HepG2 (cell line): Measurements from ENCODE around the gene TMF1. TPM values are rescaled to one million over a fixed set of nuclear protein-coding genes. Genes with fewer than 3 reads are reported as not detected.
A peak's percentile ranks its signal among the peaks of the same experiment; 100 is the strongest.

Source experiments
- GATA4 ChIP-seq: sonication (generic); IDR thresholded peaks from 2 replicates; pipeline ENCODE4 v1.6.1; 2016; ENCODE audit warnings: antibody characterized with exemption, low read depth, borderline replicate concordance
- HDAC2 ChIP-seq: sonication (generic); formaldehyde crosslinking; IDR thresholded peaks from 2 replicates; pipeline ENCODE4 v1.4.0; 2020; ENCODE audit warnings: missing genetic modification reagents
- KLF13 ChIP-seq: sonication (generic); formaldehyde crosslinking; IDR thresholded peaks from 2 replicates; pipeline ENCODE4 v1.4.0; 2020; ENCODE audit warnings: mild to moderate bottlenecking, missing genetic modification reagents
- MED1 ChIP-seq: sonication (generic); formaldehyde crosslinking; IDR thresholded peaks from 2 replicates; pipeline ENCODE4 v1.4.0; 2020; ENCODE audit warnings: missing genetic modification reagents
- NCOA5 ChIP-seq: sonication (generic); formaldehyde crosslinking; IDR thresholded peaks from 2 replicates; pipeline ENCODE4 v1.4.0; 2020; ENCODE audit warnings: missing genetic modification reagents
- NFE2L1 ChIP-seq: sonication (generic); formaldehyde crosslinking; IDR thresholded peaks from 2 replicates; pipeline ENCODE4 v1.4.0; 2020; ENCODE audit warnings: missing genetic modification reagents, mild to moderate bottlenecking, borderline replicate concordance
- SMARCE1 ChIP-seq: fragments of 450-650 bp; IDR thresholded peaks from 2 replicates; pipeline ENCODE4 v1.6.1; 2017; ENCODE audit warnings: borderline replicate concordance
- ZBTB38 ChIP-seq: sonication (generic); formaldehyde crosslinking; IDR thresholded peaks from 2 replicates; pipeline ENCODE4 v1.5.1; 2020; ENCODE audit warnings: mild to moderate bottlenecking, missing genetic modification reagents
- ZFP37 ChIP-seq: sonication (generic); formaldehyde crosslinking; IDR thresholded peaks from 2 replicates; pipeline ENCODE4 v1.4.0; 2020; ENCODE audit warnings: missing genetic modification reagents, borderline replicate concordance
- ZFP82 ChIP-seq: sonication (generic); formaldehyde crosslinking; IDR thresholded peaks from 2 replicates; pipeline ENCODE4 v1.5.1; 2020; ENCODE audit warnings: mild to moderate bottlenecking, missing genetic modification reagents, borderline replicate concordance
- ZNF510 ChIP-seq: sonication (generic); formaldehyde crosslinking; IDR thresholded peaks from 2 replicates; pipeline ENCODE4 v1.4.0; 2020; ENCODE audit warnings: low read depth, mild to moderate bottlenecking, missing genetic modification reagents
- ZNF737 ChIP-seq: sonication (generic); formaldehyde crosslinking; IDR thresholded peaks from 2 replicates; pipeline ENCODE4 v1.5.0; 2020; ENCODE audit warnings: missing genetic modification reagents, mild to moderate bottlenecking, borderline replicate concordance
- ZNF775 ChIP-seq: sonication (generic); formaldehyde crosslinking; IDR thresholded peaks from 2 replicates; pipeline ENCODE4 v1.4.0; 2020; ENCODE audit warnings: missing genetic modification reagents, mild to moderate bottlenecking, moderate library complexity, borderline replicate concordance
- polyA plus RNA-seq, 8 experiments: library from polyadenylated mRNA; depleted of rRNA in 3 of 8; stranded (reverse) in 7 of 8; unstranded in 1 of 8; fragments of >200 nt; fragmentation: Illumina TruSeq in 4 of 8; extraction: Trizol in 4 of 8; gene quantifications; 2 replicates each; pipeline versions ENCODE4 v1.2.1 to v1.2.3, GENCODE V29; 2011 to 2016; ENCODE audit warnings: low read depth in 4 of 8, missing spikeins in 1 of 8, mixed read lengths in 1 of 8; ENCODE audit not compliant: insufficient read depth in 1 of 8
- total RNA-seq, 5 experiments: library from RNA; depleted of rRNA; stranded (reverse); fragments of >200 nt; fragmentation: Illumina TruSeq; extraction: Trizol; gene quantifications; 2 replicates each; pipeline ENCODE4 v1.2.3, GENCODE V29; 2016; ENCODE audit warnings: low read depth in 1 of 5
- TF ChIP-seq, protein P1 (sequence below): sonication (generic); formaldehyde crosslinking; IDR thresholded peaks from 2 replicates; pipeline ENCODE4 v1.5.0; 2020; ENCODE audit warnings: mild to moderate bottlenecking, missing genetic modification reagents
- TF ChIP-seq, protein P2 (sequence below): sonication (generic); formaldehyde crosslinking; IDR thresholded peaks from 2 replicates; pipeline ENCODE4 v1.9.0; 2022; ENCODE audit warnings: low read depth, missing genetic modification reagents
- TF ChIP-seq, protein P3 (sequence below): sonication (generic); formaldehyde crosslinking; IDR thresholded peaks from 2 replicates; pipeline ENCODE4 v1.4.0; 2020; ENCODE audit warnings: missing genetic modification reagents
- TF ChIP-seq, protein P4 (sequence below): sonication (generic); formaldehyde crosslinking; IDR thresholded peaks from 2 replicates; pipeline ENCODE4 v1.8.0; 2022; ENCODE audit warnings: mild to moderate bottlenecking, missing genetic modification reagents, moderate library complexity
- TF ChIP-seq, protein P5 (sequence below): sonication (generic); formaldehyde crosslinking; IDR thresholded peaks from 2 replicates; pipeline ENCODE4 v1.4.0; 2020; ENCODE audit warnings: missing genetic modification reagents, borderline replicate concordance
- TF ChIP-seq, protein P6 (sequence below): sonication (generic); formaldehyde crosslinking; IDR thresholded peaks from 2 replicates; pipeline ENCODE4 v1.5.0; 2020; ENCODE audit warnings: missing genetic modification reagents

The TMF1 gene
- total and polyA plus RNA-seq, 2 of the 13 experiments (the other 11 are each of a cell fraction or from before 2014, with no cell fraction given) = 12.1 to 38.4 TPM

DNA sequence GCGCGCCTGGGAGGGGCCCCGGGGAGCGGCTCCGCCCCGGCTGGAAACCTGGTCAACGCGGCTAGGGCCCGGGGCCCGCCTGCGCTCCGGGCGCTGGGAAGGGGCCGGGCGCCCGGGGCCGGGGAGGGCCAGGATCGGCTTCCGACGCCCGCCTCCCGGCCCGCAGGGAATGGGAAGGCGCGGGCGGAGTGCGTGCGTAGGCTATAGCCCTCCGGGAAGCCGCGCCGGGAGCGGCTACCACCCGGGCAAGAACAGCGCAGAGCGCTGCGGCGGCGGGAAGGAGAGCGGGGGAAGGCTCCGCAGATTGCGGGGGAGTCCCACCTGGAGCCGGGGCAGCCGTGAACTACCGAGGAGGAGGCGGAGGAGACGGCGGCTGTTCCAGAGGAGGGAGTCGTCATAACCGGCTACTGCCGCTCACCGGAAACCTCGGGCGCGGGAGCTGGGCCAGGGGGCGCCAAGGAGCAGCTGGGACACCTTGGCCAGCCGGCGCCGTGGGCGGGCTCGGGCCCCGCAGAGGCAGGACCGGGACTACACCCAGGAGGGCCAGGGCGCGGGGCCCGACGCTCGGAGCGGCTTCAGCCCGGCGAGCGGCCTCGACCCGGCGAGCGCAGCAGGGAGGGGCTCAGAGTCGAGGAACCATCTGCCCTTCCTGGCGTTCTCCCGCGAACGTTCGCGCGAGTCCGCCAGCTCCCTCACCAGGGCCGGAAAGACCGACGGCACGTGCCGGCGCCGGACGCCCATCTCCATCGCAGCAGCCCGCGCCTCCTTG is 38.7 kb downstream of the TMF1 start, which contains the start of gene EOGT (continued):
- TF ChIP-seq ZBTB38 (CRISPR knock-in tag) (peak; percentile 50; the same call in 1 of the 2 replicates), NFE2L1 (CRISPR knock-in tag) (no peak), SMARCE1 (no peak), ZFP37 (CRISPR knock-in tag) (no peak; the same call in 1 of the 2 replicates), MED1 (CRISPR knock-in tag) (peak; percentile 56; the same call in 1 of the 2 replicates), ZNF510 (CRISPR knock-in tag) (no peak), NCOA5 (CRISPR knock-in tag) (no peak), KLF13 (CRISPR knock-in tag) (no peak), ZNF775 (CRISPR knock-in tag) (no peak), ZFP82 (CRISPR knock-in tag) (no peak; the same call in 1 of the 2 replicates), HDAC2 (CRISPR knock-in tag) (no peak; the same call in 1 of the 2 replicates), ZNF737 (0 out of 2 replicates have a peak, but pooled peaks have one; percentile 19), GATA4 (no peak)
- TF ChIP-seq, protein P1, sequence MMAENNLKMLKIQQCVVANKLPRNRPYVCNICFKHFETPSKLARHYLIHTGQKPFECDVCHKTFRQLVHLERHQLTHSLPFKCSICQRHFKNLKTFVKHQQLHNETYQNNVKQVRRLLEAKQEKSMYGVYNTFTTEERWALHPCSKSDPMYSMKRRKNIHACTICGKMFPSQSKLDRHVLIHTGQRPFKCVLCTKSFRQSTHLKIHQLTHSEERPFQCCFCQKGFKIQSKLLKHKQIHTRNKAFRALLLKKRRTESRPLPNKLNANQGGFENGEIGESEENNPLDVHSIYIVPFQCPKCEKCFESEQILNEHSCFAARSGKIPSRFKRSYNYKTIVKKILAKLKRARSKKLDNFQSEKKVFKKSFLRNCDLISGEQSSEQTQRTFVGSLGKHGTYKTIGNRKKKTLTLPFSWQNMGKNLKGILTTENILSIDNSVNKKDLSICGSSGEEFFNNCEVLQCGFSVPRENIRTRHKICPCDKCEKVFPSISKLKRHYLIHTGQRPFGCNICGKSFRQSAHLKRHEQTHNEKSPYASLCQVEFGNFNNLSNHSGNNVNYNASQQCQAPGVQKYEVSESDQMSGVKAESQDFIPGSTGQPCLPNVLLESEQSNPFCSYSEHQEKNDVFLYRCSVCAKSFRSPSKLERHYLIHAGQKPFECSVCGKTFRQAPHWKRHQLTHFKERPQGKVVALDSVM = peak; percentile 58
- TF ChIP-seq, protein P2, sequence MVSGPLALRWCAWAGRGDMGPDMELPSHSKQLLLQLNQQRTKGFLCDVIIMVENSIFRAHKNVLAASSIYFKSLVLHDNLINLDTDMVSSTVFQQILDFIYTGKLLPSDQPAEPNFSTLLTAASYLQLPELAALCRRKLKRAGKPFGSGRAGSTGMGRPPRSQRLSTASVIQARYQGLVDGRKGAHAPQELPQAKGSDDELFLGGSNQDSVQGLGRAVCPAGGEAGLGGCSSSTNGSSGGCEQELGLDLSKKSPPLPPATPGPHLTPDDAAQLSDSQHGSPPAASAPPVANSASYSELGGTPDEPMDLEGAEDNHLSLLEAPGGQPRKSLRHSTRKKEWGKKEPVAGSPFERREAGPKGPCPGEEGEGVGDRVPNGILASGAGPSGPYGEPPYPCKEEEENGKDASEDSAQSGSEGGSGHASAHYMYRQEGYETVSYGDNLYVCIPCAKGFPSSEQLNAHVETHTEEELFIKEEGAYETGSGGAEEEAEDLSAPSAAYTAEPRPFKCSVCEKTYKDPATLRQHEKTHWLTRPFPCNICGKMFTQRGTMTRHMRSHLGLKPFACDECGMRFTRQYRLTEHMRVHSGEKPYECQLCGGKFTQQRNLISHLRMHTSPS (CRISPR knock-in tag) = no peak; the same call in 1 of the 2 replicates
- TF ChIP-seq, protein P3, sequence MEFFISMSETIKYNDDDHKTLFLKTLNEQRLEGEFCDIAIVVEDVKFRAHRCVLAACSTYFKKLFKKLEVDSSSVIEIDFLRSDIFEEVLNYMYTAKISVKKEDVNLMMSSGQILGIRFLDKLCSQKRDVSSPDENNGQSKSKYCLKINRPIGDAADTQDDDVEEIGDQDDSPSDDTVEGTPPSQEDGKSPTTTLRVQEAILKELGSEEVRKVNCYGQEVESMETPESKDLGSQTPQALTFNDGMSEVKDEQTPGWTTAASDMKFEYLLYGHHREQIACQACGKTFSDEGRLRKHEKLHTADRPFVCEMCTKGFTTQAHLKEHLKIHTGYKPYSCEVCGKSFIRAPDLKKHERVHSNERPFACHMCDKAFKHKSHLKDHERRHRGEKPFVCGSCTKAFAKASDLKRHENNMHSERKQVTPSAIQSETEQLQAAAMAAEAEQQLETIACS (CRISPR knock-in tag) = no peak
- TF ChIP-seq, protein P4, sequence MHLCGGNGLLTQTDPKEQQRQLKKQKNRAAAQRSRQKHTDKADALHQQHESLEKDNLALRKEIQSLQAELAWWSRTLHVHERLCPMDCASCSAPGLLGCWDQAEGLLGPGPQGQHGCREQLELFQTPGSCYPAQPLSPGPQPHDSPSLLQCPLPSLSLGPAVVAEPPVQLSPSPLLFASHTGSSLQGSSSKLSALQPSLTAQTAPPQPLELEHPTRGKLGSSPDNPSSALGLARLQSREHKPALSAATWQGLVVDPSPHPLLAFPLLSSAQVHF (CRISPR knock-in tag) = no peak; the same call in 1 of the 2 replicates
- TF ChIP-seq, protein P5, sequence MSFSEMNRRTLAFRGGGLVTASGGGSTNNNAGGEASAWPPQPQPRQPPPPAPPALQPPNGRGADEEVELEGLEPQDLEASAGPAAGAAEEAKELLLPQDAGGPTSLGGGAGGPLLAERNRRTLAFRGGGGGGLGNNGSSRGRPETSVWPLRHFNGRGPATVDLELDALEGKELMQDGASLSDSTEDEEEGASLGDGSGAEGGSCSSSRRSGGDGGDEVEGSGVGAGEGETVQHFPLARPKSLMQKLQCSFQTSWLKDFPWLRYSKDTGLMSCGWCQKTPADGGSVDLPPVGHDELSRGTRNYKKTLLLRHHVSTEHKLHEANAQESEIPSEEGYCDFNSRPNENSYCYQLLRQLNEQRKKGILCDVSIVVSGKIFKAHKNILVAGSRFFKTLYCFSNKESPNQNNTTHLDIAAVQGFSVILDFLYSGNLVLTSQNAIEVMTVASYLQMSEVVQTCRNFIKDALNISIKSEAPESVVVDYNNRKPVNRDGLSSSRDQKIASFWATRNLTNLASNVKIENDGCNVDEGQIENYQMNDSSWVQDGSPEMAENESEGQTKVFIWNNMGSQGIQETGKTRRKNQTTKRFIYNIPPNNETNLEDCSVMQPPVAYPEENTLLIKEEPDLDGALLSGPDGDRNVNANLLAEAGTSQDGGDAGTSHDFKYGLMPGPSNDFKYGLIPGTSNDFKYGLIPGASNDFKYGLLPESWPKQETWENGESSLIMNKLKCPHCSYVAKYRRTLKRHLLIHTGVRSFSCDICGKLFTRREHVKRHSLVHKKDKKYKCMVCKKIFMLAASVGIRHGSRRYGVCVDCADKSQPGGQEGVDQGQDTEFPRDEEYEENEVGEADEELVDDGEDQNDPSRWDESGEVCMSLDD (CRISPR knock-in tag) = no peak
- TF ChIP-seq, protein P6, sequence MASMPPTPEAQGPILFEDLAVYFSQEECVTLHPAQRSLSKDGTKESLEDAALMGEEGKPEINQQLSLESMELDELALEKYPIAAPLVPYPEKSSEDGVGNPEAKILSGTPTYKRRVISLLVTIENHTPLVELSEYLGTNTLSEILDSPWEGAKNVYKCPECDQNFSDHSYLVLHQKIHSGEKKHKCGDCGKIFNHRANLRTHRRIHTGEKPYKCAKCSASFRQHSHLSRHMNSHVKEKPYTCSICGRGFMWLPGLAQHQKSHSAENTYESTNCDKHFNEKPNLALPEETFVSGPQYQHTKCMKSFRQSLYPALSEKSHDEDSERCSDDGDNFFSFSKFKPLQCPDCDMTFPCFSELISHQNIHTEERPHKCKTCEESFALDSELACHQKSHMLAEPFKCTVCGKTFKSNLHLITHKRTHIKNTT (CRISPR knock-in tag) = no peak
